ENCODE data around the gene PRUNE2.
A peak's percentile ranks its signal among the peaks of the same experiment; 100 is the strongest.

The PRUNE2 gene

GRCh38 chr9:76654575-76654974 lies 251.3 kb downstream of the PRUNE2 start:
- Histone ChIP-seq H3K4me3 (replicated peaks; ENCODE audit: insufficient read depth, low read length) (no peak overlapping the region), H3K27me3 (ENCODE audit: insufficient read depth, poor library complexity, severe bottlenecking) (no peaks in the 10 kb centered on the region), H3K27ac (replicated peaks) (no peak overlapping the region; the same call in 1 of the 2 replicates)
- TF ChIP-seq CTCF (IDR thresholded peaks at IDR 0.05; ENCODE audit: insufficient read depth, low read length): no peak
- TF ChIP-seq GABPA (IDR thresholded peaks at IDR 0.05; ENCODE audit: low read depth): no peak
- no peak for TF ChIP-seq POLR2AphosphoS5 (IDR thresholded peaks at IDR 0.05; ENCODE audit: low read depth)
- TF ChIP-seq SPI1 (IDR thresholded peaks at IDR 0.05; ENCODE audit: borderline replicate concordance, low read depth): no peak
- TF ChIP-seq REST (IDR thresholded peaks at IDR 0.05; ENCODE audit: insufficient replicate concordance, low read depth): no peak
- no peak for DNase-seq (ENCODE audit: low read depth in 1 of 2, low spot score in 1 of 2)

- H3K27ac ChIP-seq (replicated peaks): peak overlapping the region; percentile 51
- DNase-seq (ENCODE audit: low read depth in 1 of 2, low spot score in 1 of 2): no peak
- TF ChIP-seq SPI1 (IDR thresholded peaks at IDR 0.05; ENCODE audit: borderline replicate concordance, low read depth) (no peak), GABPA (IDR thresholded peaks at IDR 0.05; ENCODE audit: low read depth) (no peak), POLR2AphosphoS5 (IDR thresholded peaks at IDR 0.05; ENCODE audit: low read depth) (no peak), CTCF (IDR thresholded peaks at IDR 0.05; ENCODE audit: insufficient read depth, low read length) (no peak), REST (IDR thresholded peaks at IDR 0.05; ENCODE audit: insufficient replicate concordance, low read depth) (no peak)
- H3K27me3 ChIP-seq (ENCODE audit: insufficient read depth, poor library complexity, severe bottlenecking): no peaks in the 10 kb centered on the region
- no peak overlapping the region for H3K4me3 ChIP-seq (replicated peaks; ENCODE audit: insufficient read depth, low read length)
Measured at GRCh38 chr9:76654051-76654461, 251.9 kb downstream of the PRUNE2 start.

GRCh38 chr9:76652894-76653293 lies 253.0 kb downstream of the PRUNE2 start:
- no peaks in the 10 kb centered on the region for H3K27me3 ChIP-seq (ENCODE audit: insufficient read depth, poor library complexity, severe bottlenecking)
- peak overlapping the region; percentile 51 for H3K27ac ChIP-seq (replicated peaks)
- DNase-seq (ENCODE audit: low read depth in 1 of 2, low spot score in 1 of 2): peak in 1 of 2 experiments; percentile 82
- TF ChIP-seq REST (IDR thresholded peaks at IDR 0.05; ENCODE audit: insufficient replicate concordance, low read depth): no peak
- peak; percentile 71; the same call in 1 of the 2 replicates for TF ChIP-seq SPI1 (IDR thresholded peaks at IDR 0.05; ENCODE audit: borderline replicate concordance, low read depth)
- TF ChIP-seq CTCF (IDR thresholded peaks at IDR 0.05; ENCODE audit: insufficient read depth, low read length): no peak
- TF ChIP-seq POLR2AphosphoS5 (IDR thresholded peaks at IDR 0.05; ENCODE audit: low read depth): no peak
- TF ChIP-seq GABPA (IDR thresholded peaks at IDR 0.05; ENCODE audit: low read depth): no peak
- no peak overlapping the region for H3K4me3 ChIP-seq (replicated peaks; ENCODE audit: insufficient read depth, low read length)

Measured in HL-60 (cell line).